Vagina (tissue), 2 donors: ENCODE results near the gene FAM107B. TPM values are rescaled to one million over a fixed set of nuclear protein-coding genes. Genes with fewer than 3 reads are reported as not detected.

Experiments used
- DNase-seq, 2 donors: peaks; one replicate each; pipeline ENCODE4 v3.0.0-alpha.2; 2017; ENCODE audit errors: extremely low spot score in 2 of 2
- H3K27ac ChIP-seq: fragments of 200-600 bp; sonication (generic); one replicate; pipeline ENCODE4 v1.5.1; 2019
- H3K27me3 ChIP-seq: fragments of 200-600 bp; sonication (generic); one replicate; pipeline ENCODE4 v1.5.1; 2019
- H3K36me3 ChIP-seq, 2 donors: fragments of 200-600 bp; sonication (generic); one replicate each; pipeline ENCODE4 v1.5.1; 2017 to 2019
- H3K4me1 ChIP-seq: fragments of 200-600 bp; sonication (generic); one replicate; pipeline ENCODE4 v1.5.1; 2019
- H3K4me3 ChIP-seq, 2 donors: fragments of 200-600 bp; sonication (generic); 1 replicate in 1 of 2; 2 replicates in 1 of 2; pipeline ENCODE4 v1.5.1; 2016 to 2019
- H3K9me3 ChIP-seq: fragments of 200-600 bp; sonication (generic); one replicate; pipeline ENCODE4 v1.5.1; 2019
- POLR2A ChIP-seq, 2 donors: fragments of 450-650 bp; IDR thresholded peaks; one replicate each; pipeline ENCODE4 v1.6.1; 2017; ENCODE audit warnings: antibody characterized with exemption in 2 of 2, mild to moderate bottlenecking in 2 of 2, moderate library complexity in 2 of 2
- POLR2AphosphoS5 ChIP-seq, 2 donors: sonication (generic); formaldehyde crosslinking; IDR thresholded peaks; one replicate each; pipeline ENCODE4 v1.9.0; 2017; ENCODE audit warnings: antibody characterized with exemption in 2 of 2, mild to moderate bottlenecking in 2 of 2, low read depth in 1 of 2; ENCODE audit not compliant: insufficient read depth in 1 of 2
- intact Hi-C: fragments of 100-400 bp; cut with DNase I; formaldehyde crosslinking; loops from one replicate; pipeline ENCODE4 v1.15.1; 2023
- total RNA-seq: library from RNA; depleted of rRNA; stranded (reverse); fragments of >200 nt; gene quantifications from one replicate; pipeline ENCODE4 v1.2.3, GENCODE V29; 2016
- TF ChIP-seq, protein P1 (sequence below), 3 experiments: fragments of 450-650 bp in 2 of 3; fragments of 200-600 bp in 1 of 3; sonication (generic) in 1 of 3; IDR thresholded peaks; one replicate each; pipeline ENCODE4 v1.5.1; 2017 to 2019; ENCODE audit warnings: antibody characterized with exemption in 3 of 3, mild to moderate bottlenecking in 2 of 3, moderate library complexity in 2 of 3

The FAM107B gene
- total RNA-seq, 1 donor from 2014 or later = 33.4 TPM

DNA sequence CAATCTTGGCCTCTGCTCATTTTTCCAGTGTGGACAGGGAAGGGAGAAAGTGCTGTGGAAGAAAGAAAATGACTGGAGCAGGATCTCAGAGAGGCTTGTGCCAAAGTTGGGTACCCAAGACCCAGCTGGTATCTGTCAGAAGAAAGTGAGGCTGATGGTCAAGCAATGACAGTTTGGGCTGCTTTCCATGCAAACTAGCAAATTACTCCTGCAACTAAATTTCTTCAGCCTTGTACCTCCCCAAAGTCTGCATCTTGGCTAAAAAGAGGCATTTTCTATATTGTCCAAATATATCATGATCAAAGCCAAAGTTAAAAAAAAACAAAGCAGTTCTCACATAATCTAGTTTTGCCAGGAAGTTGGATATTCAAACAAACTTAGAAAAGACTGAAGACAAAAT lies 235.5 kb downstream of the FAM107B start:
- Histone ChIP-seq H3K9me3 (no peaks in the 10 kb centered on the region), H3K4me1 (no peaks in the 10 kb centered on the region), H3K36me3 (no peaks in the 10 kb centered on the region), H3K4me3 (no peak overlapping the region), H3K27ac (no peak overlapping the region), H3K27me3 (no peaks in the 10 kb centered on the region)
- intact Hi-C loops = no loop called here
- TF ChIP-seq POLR2A (IDR thresholded peaks at IDR 0.05) (no peak), POLR2AphosphoS5 (IDR thresholded peaks at IDR 0.05; ENCODE audit: insufficient read depth in 1 of 2, low read depth in 1 of 2) (no peak)
- TF ChIP-seq, protein P1, sequence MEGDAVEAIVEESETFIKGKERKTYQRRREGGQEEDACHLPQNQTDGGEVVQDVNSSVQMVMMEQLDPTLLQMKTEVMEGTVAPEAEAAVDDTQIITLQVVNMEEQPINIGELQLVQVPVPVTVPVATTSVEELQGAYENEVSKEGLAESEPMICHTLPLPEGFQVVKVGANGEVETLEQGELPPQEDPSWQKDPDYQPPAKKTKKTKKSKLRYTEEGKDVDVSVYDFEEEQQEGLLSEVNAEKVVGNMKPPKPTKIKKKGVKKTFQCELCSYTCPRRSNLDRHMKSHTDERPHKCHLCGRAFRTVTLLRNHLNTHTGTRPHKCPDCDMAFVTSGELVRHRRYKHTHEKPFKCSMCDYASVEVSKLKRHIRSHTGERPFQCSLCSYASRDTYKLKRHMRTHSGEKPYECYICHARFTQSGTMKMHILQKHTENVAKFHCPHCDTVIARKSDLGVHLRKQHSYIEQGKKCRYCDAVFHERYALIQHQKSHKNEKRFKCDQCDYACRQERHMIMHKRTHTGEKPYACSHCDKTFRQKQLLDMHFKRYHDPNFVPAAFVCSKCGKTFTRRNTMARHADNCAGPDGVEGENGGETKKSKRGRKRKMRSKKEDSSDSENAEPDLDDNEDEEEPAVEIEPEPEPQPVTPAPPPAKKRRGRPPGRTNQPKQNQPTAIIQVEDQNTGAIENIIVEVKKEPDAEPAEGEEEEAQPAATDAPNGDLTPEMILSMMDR (IDR thresholded peaks at IDR 0.05) = no peak
- DNase-seq = no peak

DNA sequence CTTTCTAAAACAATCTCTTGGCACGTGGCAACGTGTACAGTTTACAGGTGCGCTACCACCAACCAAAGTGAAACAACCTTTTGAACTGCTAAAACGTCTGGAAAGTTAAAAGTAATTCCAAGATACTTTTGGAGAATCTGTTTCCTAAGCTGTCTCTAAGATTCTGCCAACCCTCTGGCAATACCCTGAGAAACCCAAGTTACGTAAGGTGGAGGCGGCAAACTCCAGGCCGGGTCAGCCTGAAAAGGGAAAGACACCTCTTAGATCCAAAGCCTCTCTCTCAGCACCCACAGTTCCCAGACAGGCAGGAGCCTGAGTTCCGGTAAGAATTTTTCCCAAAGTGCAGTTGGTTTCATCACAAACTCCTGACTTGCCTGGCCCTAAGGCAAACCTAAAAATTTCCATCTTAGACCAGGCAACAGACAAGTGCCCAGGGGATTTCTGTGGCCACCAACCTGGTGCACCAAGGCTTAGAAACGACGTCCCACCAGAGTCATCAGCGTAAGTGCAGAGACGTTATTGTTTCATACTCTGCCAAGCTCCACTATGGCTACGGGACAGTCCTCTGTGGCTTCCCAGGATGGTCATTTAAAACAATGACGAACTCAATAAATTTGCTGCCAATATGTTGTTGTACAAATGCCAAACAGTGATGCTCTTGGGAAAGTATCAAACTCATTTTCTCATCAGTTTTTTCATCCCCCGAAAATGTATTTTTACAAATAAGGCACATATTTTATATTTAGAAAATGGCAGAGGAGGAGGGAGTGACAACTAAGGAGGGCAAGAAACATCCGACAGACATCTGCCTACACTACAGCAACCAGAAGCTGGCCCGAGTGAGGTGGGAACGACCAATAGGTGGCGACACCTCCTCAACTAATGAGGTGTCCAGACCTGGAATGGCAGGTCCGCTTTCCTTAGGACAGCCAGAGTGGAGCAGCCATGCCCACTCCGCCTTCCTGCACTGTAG lies 238.2 kb downstream of the FAM107B start:
- Histone ChIP-seq H3K4me1 (no peaks in the 10 kb centered on the region), H3K9me3 (no peaks in the 10 kb centered on the region), H3K36me3 (no peaks in the 10 kb centered on the region), H3K27ac (no peak overlapping the region), H3K4me3 (no peak overlapping the region), H3K27me3 (no peaks in the 10 kb centered on the region)
- intact Hi-C loops = no loop called here
- DNase-seq = no peak
- TF ChIP-seq POLR2AphosphoS5 (IDR thresholded peaks at IDR 0.05; ENCODE audit: insufficient read depth in 1 of 2, low read depth in 1 of 2) (no peak), POLR2A (IDR thresholded peaks at IDR 0.05) (no peak)
- TF ChIP-seq, protein P1 (IDR thresholded peaks at IDR 0.05) = peak in 2 of 3 experiments; percentile 24 to 48

DNA sequence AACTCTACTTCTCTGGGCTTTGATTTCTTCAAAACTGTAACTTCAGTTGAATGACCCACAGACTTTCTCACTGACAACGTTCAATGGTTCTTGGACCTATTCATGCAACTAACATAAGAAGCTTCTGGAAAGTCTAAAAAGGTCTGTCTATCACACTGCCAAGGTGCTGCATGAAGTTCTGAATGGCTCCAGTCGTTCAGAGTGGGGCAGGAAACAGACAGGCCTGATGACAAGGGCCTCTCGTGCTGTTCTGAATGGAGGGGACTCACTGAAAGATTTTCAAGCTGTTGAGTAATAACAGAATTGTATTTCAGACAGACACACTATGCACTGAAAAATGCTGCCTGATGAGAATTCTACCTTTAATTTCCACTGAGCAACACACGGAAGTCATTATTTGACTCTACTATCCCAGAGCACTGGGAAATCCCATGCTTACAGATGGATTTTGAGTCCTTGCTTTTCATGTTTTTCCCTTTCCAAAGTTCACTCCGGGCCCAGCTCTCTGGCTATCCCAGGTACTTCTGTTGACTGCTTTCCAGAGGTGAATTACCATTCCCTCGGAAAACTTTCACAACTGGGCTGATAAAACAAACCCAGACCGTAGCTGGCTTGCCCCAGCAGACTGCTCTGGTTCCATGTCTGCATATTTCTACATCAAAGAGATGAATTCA lies 239.1 kb downstream of the FAM107B start:
- TF ChIP-seq POLR2AphosphoS5 (IDR thresholded peaks at IDR 0.05; ENCODE audit: insufficient read depth in 1 of 2, low read depth in 1 of 2) (no peak), POLR2A (IDR thresholded peaks at IDR 0.05) (no peak)
- TF ChIP-seq, protein P1 (IDR thresholded peaks at IDR 0.05) = no peak
- DNase-seq = no peak
- Histone ChIP-seq H3K27me3 (no peaks in the 10 kb centered on the region), H3K4me1 (peaks cover 4% of the 10 kb centered on the region), H3K9me3 (no peaks in the 10 kb centered on the region), H3K4me3 (no peak overlapping the region), H3K27ac (no peak overlapping the region), H3K36me3 (no peaks in the 10 kb centered on the region)
- intact Hi-C loops = no loop called here

DNA sequence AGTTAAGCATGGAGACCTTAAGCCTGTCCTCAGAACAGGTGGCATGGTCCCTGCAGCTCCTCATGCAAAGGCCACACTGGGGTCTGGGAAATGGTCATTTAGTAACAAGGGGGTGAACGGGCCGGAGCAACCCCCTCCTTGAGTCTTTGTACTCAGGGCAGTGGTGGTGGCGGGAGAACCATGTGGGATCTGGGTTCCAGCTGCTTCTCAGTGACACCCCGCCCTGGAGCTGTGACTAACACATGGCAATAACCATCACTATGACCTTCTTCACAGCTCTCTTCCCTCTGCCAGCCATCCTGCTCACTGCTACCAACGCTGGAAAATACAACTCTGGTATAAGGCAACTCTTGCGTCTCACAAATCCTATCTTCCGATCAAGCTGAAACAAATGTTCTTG lies 240.5 kb downstream of the FAM107B start:
- Histone ChIP-seq H3K36me3 (peaks cover 0 to 6% of the 10 kb centered on the region in 2 donors), H3K27ac (no peak overlapping the region), H3K4me1 (peaks cover 8% of the 10 kb centered on the region), H3K4me3 (no peak overlapping the region), H3K9me3 (no peaks in the 10 kb centered on the region), H3K27me3 (no peaks in the 10 kb centered on the region)
- no peak for DNase-seq
- TF ChIP-seq, protein P1 (IDR thresholded peaks at IDR 0.05) = no peak
- TF ChIP-seq POLR2A (IDR thresholded peaks at IDR 0.05) = no peak
- no peak for TF ChIP-seq POLR2AphosphoS5 (IDR thresholded peaks at IDR 0.05; ENCODE audit: insufficient read depth in 1 of 2, low read depth in 1 of 2)
- intact Hi-C loops = no loop called here
